ENCODE data around the gene TREML2. TPM values are rescaled to one million over a fixed set of nuclear protein-coding genes. Genes with fewer than 3 reads are reported as not detected.

Gene TREML2
- total and polyA plus RNA-seq, 4 donors = 0.06 to 4.4 (median 1.0) TPM

DNA sequence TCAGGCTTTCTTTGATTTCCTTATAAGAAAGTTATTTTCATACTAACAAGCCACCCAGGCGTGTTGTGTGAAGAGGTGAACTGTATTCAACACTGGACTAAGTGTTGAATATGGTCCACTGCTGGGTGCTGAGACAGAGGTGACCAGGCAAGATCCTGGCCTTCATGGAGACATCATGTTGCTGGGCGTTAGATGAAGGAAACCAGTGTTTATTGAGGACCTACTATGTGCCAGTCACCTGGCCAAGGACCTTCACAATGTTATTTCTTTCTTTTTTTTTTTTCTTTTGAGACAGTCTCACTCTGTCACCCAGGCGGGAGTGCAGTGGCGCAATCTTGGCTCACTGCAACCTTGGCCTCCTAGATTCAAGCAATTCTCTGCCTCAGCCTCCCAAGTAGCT lies 44.9 kb downstream of the TREML2 start:
- 82 to 89% methylated on average over 4 of the region's 4 CpGs for WGBS, 2 donors
- Histone ChIP-seq H3K27me3 (ENCODE audit: control insufficient read depth in 3 of 3, insufficient read depth in 3 of 3, low read length in 2 of 3) (no peaks in the 10 kb centered on the region), H3K4me1 (ENCODE audit: control insufficient read depth in 5 of 5, insufficient read depth in 5 of 5, low read length in 5 of 5) (peaks cover 0 to 13% (median 4%) of the 10 kb centered on the region in 5 donors), H3K4me3 (no peak overlapping the region), H3K9me3 (ENCODE audit: control insufficient read depth in 4 of 4, insufficient read depth in 3 of 4, low read length in 3 of 4) (no peaks in the 10 kb centered on the region), H3K9ac (ENCODE audit: insufficient read depth in 1 of 2, low read length in 2 of 2) (no peak overlapping the region), H3K27ac (ENCODE audit: low read depth in 1 of 2, low read length in 1 of 2) (no peak overlapping the region), H3K36me3 (ENCODE audit: control insufficient read depth in 4 of 4, insufficient read depth in 4 of 4, low read length in 4 of 4) (no peaks in the 10 kb centered on the region)
- ATAC-seq (ENCODE audit: insufficient read depth, low FRiP score) = no peak
- no peak for TF ChIP-seq CTCF (IDR thresholded peaks at IDR 0.05; ENCODE audit: control extremely low read depth, extremely low read depth)
- DNase-seq = no peak

- WGBS, 2 donors = 50 to 70% methylated on average over 7 of the region's 7 CpGs
- no peak overlapping the region for H3K27ac ChIP-seq (ENCODE audit: low read depth in 1 of 2, low read length in 1 of 2)
- no peaks in the 10 kb centered on the region for H3K9me3 ChIP-seq (ENCODE audit: control insufficient read depth in 4 of 4, insufficient read depth in 3 of 4, low read length in 3 of 4)
- no peak overlapping the region for H3K9ac ChIP-seq (ENCODE audit: insufficient read depth in 1 of 2, low read length in 2 of 2)
- H3K36me3 ChIP-seq (ENCODE audit: control insufficient read depth in 4 of 4, insufficient read depth in 4 of 4, low read length in 4 of 4) = no peaks in the 10 kb centered on the region
- ATAC-seq (ENCODE audit: insufficient read depth, low FRiP score) = no peak
- no peak overlapping the region for H3K4me3 ChIP-seq
- H3K4me1 ChIP-seq (ENCODE audit: control insufficient read depth in 5 of 5, insufficient read depth in 5 of 5, low read length in 5 of 5) = peaks cover 0 to 13% (median 4%) of the 10 kb centered on the region in 5 donors
- TF ChIP-seq CTCF (IDR thresholded peaks at IDR 0.05; ENCODE audit: control extremely low read depth, extremely low read depth) = no peak
- no peaks in the 10 kb centered on the region for H3K27me3 ChIP-seq (ENCODE audit: control insufficient read depth in 3 of 3, insufficient read depth in 3 of 3, low read length in 2 of 3)
- no peak for DNase-seq
Measured at GRCh38 chr6:41155132-41155805, 45.7 kb downstream of the TREML2 start.

DNA sequence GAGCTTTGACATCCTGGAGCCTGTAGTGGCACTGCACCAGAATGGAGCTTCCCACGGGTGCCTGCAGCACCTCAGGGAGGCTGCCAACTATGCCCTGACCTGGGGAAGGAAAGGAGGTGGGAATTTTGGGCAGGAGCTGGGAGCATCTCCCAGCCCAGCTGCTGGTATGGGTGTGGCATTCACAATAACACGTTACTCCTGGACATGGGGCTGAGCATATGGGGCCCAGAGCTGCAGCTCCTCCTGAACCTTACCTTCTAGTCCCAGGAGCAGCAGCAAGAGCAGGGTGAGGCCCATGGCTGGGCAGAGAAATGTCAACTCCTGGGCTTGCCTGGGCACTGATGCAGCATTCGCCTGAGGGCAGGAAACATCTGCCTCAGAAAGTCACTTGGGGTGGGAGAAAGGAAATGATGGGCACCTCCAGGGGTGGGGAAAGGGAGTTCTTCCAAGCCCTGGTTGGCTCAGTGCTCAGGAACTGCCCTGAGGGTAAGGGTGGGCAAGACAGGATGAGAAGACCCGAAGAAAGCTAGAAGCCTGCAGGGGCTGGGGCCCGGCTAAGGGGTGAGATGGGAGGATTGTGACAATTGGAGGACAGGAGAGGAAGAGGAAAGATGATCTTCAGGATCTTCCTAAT lies 46.8 kb downstream of the TREML2 start, which contains the start of gene TREML1:
TSS of gene TREML1 (minus strand) at position 356 of the 634 bp plus-strand sequence. CDS start at position 297, 59 bp downstream.
- H3K4me1 ChIP-seq (ENCODE audit: control insufficient read depth in 5 of 5, insufficient read depth in 5 of 5, low read length in 5 of 5) = peaks cover 0 to 3% (median 1%) of the 10 kb centered on the region in 5 donors
- H3K4me3 ChIP-seq = no peak within 1 kb of the TSS
- H3K27ac ChIP-seq (ENCODE audit: low read depth in 1 of 2, low read length in 1 of 2) = no peak within 1 kb of the TSS
- H3K27me3 ChIP-seq (ENCODE audit: control insufficient read depth in 3 of 3, insufficient read depth in 3 of 3, low read length in 2 of 3) = no peaks in the 10 kb centered on the region
- no peak within 1 kb of the TSS for H3K9ac ChIP-seq (ENCODE audit: insufficient read depth in 1 of 2, low read length in 2 of 2)
- 51 to 56% methylated on average over 5 of the region's 5 CpGs for WGBS, 2 donors
- H3K9me3 ChIP-seq (ENCODE audit: control insufficient read depth in 4 of 4, insufficient read depth in 3 of 4, low read length in 3 of 4) = no peaks in the 10 kb centered on the region
- ATAC-seq (ENCODE audit: insufficient read depth, low FRiP score) (no peak), DNase-seq (no peak)
- TF ChIP-seq CTCF (IDR thresholded peaks at IDR 0.05; ENCODE audit: control extremely low read depth, extremely low read depth) = no peak
- H3K36me3 ChIP-seq (ENCODE audit: control insufficient read depth in 4 of 4, insufficient read depth in 4 of 4, low read length in 4 of 4) = no peaks in the 10 kb centered on the region

All from lung (tissue), 12 donors.